ENCODE data around the gene CYP2A7.
A peak's percentile ranks its signal among the peaks of the same experiment; 100 is the strongest.
"Not testable (repeated sequence)": the region's sequence is repeated elsewhere in the genome, so short reads cannot be mapped to it uniquely, and the experiment has no call there.

The CYP2A7 gene

DNA sequence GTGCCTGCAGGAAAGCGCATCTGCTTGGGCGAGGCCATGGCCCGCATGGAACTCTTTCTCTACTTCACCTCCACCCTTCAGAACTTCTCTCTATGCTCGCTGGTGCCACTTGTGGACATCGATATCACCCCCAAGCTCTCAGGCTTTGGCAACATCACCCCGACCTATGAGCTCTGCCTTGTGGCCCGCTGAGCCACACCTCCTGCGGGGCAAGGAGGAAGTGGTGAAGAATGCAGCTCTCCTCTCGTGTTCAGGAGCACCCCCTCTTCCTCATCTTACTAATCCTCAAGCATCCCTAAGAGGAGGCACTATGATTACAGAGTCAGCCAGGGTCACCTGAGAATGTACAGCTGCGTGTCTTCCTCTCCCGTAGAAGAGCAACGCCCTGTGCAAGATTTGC is 17.9 kb upstream of the CYP2A7 start:
- not testable (repeated sequence) for DNase-seq (ENCODE audit: low read depth in 2 of 2)

DNA sequence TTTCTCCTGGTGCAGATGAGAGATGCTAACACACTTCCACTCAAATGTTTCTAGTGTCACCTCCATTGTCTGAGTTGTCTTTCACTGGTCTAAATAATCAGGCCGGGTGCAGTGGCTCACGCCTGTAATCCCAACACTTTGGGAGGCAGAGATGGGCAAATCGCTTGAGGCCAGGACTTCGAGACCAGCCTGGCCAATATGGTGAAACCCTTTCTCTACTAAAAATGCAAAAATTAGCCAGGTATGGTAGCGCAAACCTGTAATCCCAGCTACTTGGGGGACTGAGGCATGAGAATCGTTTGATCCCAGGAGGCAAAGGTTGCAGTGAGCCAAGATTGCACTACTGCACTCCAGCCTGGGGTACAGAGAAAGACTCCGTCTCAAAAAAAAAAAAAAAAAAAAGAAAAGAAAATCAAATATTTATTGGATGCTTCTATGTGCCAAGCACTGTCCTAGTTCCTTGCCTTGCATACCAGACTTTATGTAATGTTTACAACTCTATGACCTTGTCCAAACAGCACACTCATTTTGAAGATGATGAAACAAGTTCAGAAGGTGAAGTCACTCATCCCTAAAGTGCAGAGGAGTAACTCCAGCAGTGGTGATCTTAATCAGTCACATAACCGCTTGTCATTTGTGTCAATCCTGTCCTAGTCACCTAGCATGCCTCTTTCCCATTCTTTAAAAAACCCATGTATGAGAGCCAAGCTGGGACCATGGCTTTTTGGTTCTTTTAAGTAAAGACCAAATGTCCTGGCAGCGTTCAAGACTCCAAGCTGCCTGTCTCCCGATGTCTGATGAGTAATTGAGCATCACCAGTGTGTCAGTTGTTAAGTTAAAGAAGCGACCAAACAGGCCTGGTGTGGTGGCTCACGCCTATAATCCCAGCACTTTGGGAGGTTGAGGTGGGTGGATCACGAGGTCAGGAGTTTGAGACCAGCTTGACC is 15.1 kb upstream of the CYP2A7 start:
- not testable (repeated sequence) for DNase-seq (ENCODE audit: low read depth in 2 of 2)

DNA sequence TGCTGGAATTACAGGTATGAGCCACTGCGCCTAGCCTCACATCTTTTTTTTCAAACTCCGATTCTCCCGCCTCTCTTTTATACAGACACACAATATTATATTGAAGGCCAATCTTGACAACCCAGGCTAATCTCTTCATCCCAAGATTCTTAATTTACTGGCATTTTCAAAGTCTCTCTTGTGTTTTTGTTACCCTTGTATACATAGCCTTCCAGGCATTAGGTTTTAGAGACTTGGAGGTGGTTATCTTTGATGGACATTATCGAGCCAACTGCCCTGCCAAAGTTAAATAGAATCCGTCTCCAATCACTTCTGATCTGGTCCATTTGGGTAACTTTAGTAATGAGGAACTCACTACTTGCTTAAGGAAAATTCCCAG is 14.4 kb upstream of the CYP2A7 start:
- no peak for DNase-seq (ENCODE audit: low read depth in 2 of 2)

DNA sequence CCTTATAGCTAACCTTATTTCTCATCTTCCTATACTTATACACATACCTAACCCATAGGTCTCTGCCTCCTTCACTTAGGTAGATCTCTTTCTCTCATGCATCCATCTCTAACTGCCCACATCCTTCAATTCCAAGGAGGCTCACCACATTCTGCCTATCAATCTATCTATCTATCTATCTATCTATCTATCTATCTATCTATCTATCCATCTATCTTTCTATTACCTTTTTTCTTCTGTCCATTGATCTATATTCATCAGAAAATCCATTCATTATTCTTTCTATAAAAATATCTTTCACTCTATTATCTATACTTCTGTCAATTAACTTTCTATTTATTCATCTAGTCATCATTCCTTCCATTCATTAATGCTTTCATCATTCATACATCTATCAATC is 11.1 kb upstream of the CYP2A7 start:
- DNase-seq (ENCODE audit: low read depth in 2 of 2) = no peak

DNA sequence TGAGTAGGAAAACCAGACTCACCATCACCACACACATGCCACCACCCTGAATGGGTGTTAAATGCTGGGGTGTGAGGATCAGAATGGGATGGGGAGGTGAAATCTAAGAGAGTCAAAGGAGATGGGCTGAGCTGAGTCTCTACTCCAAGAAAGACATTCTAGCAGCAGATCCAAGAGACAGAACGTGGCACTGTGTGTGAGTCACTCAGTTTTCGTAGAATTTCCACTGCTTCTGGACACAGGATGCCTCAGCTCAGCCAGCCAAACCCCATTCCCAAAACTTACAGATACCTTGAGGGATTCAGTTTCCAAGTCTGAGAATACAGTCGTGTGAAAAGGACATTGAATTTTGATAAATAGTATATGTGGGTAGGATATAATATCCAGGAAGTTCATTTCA is 7.3 kb upstream of the CYP2A7 start:
- DNase-seq (ENCODE audit: low read depth in 2 of 2) = no peak

DNA sequence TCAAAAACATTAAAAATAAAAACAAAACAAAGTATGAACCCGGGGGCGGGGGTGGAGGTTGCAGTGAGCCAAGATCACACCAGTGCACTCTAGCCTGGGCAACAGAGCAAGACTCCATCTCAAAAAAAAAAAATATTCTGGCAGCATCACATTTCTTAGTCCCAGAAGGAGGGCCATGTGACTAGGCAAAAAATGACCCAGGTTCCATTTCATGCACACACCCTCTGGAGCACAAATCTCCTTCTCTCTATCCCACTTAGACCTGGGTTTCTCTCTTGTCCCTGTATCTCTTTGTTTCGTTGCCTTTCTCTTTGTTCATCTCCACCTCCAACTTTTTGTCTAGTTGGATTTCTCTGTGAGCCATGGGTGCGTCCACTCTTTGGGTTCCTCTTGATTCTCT is 6.2 kb upstream of the CYP2A7 start:
- no peak for DNase-seq (ENCODE audit: low read depth in 2 of 2)

DNA sequence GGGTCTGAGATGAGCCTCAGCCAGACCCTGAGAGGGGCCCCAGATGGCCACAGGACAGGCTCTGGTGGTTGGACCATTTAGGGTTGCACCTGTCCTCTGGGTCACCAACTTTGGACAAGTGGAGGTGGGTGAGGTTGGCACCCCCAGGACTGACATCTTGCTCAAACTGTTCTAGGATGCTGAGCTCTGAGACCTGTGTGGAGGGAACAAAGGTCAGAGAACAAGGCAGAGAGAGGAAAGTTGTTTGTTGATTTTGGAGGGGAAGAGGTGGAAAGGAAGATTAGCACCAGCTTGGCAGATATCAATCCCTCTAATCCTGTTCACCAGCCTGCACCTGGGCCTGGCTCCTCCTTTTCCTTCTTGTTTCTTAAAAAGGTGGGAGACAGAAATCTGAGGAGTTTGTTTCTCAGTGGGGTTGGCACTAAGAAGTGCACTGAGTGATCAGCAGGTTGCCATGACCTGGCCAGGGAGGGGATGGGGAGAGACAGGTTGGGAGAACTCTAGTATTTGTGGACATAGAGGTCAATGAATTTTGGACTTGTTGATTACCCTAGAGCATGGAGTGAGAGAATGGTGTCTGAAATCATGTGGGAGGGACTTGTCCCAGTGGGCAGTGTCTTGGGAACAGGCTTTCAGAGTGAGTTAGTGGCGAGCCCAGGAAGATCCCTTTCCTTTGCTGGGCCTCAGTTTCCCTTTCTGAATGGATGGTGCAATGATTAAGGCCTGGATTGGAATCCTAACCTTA is 2.3 kb upstream of the CYP2A7 start:
- DNase-seq (ENCODE audit: low read depth in 2 of 2) = not testable (repeated sequence)

DNA sequence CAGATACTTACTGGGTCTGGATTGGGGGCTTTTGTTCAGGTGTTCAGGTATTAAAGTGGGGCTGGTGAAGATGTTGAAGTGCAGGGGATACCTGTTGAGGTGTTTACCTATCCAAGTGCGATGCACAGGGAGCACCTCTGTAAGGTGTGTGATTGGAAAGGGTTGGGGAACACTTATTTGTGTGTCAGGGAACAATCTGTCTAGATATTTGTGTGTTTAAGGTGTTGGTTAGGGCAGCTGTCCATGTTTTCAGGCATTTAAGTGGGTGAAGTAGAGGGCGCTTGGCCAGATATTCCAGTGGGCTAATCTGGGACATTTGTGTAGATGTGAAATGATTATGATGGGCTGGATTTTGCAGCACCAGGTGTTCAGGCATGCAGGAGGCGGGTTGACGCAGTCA is 2.7 kb downstream of the CYP2A7 start:
- DNase-seq (ENCODE audit: low read depth in 2 of 2) = not testable (repeated sequence)

DNA sequence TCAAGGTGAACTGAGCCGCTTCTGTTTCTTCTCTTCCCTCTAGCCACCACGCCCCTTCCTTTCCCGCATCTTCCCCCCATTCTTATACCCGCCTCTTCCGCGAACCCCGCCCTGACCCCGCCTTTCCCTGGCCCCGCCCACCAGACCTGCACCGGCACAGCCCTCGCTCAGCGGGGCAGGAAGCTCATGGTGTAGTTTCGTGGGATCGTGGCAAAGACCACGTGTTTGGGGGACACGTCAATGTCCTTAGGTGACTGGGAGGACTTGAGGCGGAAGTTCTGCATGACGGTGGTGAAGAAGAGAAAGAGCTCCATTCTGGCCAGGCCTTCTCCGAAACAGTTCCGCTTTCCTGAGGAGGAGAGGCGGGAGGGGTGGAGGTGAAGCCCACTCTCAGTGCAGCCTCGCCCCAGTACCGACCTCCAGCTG is 6.5 kb downstream of the CYP2A7 start:
- DNase-seq (ENCODE audit: low read depth in 2 of 2) = peak; percentile 56 to 68

DNA sequence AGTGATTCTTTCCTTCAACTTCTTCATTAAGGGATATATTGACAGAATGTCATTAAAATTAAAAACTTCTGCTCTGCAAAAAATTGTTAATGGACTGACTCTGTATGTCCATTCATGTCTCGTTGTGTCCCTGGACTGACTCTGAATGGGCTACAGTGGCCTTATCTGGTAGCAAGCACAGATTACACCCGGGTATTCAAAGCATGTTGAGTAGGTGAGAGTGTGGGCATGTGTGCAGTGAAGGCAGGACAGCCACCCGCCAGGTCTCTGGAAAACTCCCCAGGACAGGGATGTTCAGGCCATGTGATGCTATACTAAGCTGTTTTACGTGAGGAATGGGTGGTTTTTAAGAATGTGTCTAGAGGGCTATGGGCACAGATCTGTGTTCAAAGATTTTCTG is 7.2 kb downstream of the CYP2A7 start:
- not testable (repeated sequence) for DNase-seq (ENCODE audit: low read depth in 2 of 2)

DNA sequence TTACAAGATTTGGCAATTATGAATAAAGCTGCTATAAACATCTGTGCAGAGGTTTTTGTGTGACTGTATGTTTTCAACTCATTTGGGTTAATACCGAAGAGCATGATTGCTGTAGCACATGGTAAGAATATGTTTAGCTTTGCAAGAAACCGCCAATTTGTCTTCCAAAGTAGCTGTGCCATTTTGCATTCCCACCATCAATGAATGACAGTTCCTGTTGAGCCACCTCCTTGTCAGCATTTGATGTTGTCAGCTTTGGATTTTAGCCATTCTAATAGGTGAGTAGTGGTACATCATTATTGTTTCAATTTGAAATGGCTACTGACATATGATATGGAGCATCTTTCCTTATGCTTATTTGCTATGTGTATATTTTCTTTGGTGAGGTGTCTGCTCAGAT is 8.2 kb downstream of the CYP2A7 start:
- DNase-seq (ENCODE audit: low read depth in 2 of 2) = not testable (repeated sequence)

DNA sequence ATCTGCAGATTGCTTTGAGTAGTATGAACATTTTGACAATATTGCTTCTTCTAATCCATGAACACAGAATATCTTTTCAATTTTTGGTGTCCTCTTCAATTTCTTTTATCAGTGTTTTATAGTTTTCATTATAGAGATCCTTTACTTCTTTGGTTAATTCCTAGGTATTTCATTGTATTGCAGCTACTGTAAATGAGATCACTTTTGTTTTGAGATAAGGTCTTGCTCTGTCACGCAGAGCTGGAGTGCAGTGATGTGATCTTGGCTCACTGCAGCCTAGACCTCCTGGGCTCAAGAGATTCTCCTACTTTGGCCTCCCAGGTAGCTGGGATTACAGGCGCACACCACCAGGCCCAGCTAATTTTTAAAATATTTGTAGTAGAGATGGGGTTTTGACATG is 9.8 kb downstream of the CYP2A7 start:
- DNase-seq (ENCODE audit: low read depth in 2 of 2) = no peak

DNA sequence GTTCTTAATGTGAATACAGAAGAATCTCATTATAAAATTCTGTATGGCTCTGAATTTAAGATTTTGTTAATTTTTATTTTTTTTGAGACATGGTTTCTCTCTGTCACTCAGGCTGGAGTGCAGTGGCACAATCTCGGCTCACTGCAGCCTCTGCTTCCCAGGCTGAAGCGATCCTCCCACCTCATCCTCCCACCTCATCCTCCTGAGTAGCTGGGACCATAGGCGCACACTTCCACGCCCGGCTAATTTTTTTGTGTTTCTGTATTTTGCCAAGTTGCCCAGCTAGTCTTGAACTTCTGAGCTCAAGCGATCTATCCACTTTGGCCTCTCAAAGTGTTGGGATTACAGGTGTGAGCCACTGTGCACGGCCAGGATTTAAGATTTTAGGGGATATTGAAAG is 14.3 kb downstream of the CYP2A7 start:
- no peak for DNase-seq (ENCODE audit: low read depth in 2 of 2)

DNA sequence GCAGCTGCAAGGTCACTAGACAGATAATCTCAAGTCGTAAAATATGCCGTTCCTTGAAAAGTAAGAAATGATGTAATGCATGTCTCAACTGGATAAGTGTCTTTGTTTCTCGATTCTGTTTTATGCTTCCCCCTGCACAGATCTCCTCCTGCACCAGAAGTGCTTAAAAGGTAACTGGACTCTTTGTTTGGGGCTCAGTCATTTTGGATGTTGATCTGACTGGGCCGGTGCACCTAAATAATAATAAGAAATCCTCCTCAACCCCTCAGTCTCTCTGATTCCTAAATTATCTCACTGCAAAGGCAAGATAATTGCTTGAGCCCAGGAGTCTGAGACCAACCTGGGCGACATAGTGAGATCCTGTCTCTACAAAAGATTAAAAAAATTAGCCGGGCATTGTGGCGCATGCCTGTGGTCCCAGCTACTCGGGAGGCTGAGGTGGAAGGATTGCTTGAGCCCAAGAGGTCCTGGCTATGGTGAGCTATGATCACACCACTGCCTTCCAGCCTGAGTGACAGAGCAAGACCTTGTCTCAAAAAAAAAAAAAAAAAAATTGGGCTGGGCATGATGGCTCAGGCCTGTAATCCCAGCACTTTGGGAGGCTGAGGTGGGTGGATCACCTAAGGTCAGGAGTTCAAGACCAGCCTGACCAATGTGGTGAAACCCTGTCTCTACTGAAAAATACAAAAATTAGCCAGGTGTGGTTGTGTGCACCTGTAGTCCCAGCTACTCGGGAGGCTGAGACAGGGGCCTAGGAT is 17.1 kb downstream of the CYP2A7 start:
- not testable (repeated sequence) for DNase-seq (ENCODE audit: low read depth in 2 of 2)

DNA sequence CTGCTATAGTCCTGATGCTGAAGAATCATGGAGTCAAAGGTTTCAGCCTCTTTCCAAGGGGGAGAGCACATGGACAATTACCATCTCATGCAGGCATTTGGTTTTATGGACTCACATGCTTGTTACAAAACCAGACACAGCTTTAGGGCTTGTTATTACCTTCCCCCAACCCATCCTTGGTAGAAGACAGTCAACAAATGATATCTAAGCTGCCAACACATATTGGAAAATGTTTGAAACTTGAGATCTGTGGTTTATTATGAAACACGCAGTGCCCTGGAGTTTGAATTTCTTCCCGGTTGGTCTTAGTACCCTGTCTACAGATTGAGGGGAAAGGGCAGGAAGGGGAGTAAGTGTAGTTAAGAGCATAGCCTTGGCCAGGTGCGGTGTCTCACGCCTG is 19.2 kb downstream of the CYP2A7 start:
- DNase-seq (ENCODE audit: low read depth in 2 of 2) = no peak

DNA sequence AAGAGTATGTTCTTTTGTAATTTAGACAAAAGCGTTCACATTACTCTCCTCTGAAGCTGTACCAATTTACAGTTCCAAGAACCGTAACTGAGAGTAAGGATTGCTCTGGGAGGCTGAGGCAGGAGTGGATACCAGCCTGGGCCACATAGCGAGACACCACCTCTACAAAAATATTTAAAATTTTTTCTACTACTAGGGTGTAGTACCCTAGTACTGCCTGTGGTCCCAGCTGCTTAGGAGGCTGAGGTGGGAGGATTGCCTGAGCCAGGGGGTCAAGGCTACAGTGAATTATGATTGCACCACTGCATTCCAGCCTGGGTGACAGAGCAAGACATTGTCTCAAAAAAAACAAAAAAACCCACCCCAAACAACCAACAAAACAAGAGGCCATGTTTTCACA is 19.7 kb downstream of the CYP2A7 start:
- no peak for DNase-seq (ENCODE audit: low read depth in 2 of 2)

DNA sequence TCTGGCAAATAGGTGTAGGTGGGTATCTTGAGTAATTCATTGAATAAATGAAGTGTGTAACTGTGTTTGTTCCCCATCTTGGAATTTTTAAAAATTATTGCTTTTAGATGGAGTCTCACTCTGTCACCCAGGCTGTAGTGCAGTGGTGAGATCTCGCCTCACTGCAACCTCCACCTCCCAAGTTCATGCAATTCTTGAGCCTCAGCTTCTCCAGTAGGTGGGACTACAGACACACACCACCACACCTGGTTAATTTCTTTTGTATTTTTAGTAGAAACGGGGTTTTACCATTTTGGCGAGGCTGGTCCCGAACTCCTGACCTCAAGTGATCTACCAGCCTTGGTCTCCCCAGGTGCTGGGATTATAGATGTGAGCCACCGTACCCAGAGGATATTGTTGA is 23.9 kb downstream of the CYP2A7 start:
- DNase-seq (ENCODE audit: low read depth in 2 of 2) = no peak

DNA sequence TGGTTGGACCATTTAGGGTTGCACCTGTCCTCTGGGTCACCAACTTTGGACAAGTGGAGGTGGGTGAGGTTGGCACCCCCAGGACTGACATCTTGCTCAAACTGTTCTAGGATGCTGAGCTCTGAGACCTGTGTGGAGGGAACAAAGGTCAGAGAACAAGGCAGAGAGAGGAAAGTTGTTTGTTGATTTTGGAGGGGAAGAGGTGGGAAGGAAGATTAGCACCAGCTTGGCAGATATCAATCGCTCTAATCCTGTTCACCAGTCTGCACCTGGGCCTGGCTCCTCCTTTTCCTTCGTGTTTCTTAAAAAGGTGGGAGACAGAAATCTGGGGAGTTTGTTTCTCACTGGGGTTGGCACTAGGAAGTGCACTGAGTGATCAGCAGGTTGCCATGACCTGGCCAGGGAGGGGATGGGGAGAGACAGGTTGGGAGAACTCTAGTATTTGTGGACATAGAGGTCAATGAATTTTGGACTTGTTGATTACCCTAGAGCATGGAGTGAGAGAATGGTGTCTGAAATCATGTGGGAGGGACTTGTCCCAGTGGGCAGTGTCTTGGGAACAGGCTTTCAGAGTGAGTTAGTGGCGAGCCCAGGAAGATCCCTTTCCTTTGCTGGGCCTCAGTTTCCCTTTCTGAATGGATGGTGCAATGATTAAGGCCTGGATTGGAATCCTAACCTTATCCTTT is 29.4 kb downstream of the CYP2A7 start:
- not testable (repeated sequence) for DNase-seq (ENCODE audit: low read depth in 2 of 2)

DNA sequence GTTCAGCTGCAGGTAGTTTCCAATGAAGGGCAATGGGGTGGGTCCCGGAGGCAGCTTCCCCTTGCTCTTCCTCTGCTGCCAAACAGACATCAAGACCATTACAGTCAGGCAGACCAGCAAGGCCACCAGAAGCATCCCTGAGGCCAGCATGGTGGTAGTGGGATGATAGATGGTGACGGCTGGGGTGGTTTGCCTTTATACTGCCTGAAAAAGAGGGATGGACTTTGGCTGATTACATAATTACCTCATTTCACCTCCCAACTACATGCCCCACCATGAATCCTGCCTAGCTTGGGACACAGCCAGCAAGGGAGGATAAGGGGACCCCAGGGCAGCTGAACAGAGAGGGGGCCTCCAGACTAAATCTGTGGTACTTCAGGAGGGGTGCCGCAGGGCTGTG is 31.8 kb downstream of the CYP2A7 start, which contains the start of gene CYP2A6:
TSS of gene CYP2A6 (minus strand) at position 171 of the 400 bp plus-strand sequence. CDS start at position 150, 21 bp downstream.
- DNase-seq (ENCODE audit: low read depth in 2 of 2) = not testable (repeated sequence)

DNA sequence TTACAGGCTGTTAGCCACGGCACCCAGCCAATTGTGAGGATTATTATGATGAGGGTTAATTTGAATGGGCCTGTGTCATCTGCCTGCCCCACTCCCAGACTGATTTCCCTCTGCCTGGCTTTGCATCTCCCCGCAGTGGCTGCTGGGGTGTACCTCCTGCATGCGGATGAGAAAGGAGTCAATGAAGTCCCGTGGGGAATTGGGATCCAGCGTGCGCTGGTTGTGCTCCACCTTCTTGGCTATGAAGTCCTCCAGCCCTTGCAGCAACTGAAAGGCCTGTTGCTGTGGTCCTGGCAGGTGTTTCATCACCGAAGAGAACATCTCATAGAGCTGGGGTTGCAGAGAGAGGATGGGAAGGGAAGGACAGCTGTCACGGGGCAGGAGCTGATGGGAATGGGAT is 35.3 kb downstream of the CYP2A7 start:
- DNase-seq (ENCODE audit: low read depth in 2 of 2) = not testable (repeated sequence)

DNA sequence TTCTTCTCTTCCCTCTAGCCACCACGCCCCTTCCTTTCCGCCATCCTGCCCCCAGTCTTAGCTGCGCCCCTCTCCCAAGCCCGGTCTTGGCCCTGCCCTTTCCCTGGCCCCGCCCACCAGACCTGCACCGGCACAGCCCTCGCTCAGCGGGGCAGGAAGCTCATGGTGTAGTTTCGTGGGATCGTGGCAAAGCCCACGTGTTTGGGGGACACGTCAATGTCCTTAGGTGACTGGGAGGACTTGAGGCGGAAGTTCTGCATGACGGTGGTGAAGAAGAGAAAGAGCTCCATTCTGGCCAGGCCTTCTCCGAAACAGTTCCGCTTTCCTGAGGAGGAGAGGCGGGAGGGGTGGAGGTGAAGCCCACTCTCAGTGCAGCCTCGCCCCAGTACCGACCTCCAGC is 38.4 kb downstream of the CYP2A7 start:
- peak; percentile 59 to 65 for DNase-seq (ENCODE audit: low read depth in 2 of 2)
